Measurements from ENCODE around the gene GJC2. TPM values are rescaled to one million over a fixed set of nuclear protein-coding genes. Genes with fewer than 3 reads are reported as not detected.

Gene GJC2
- total RNA-seq, 1 experiment from 2014 or later = 1.2 TPM

GRCh38 chr1:228180271-228180958, 30.7 kb downstream of the GJC2 start:
- Mint-ChIP-seq H3K4me3 (ENCODE audit: low read depth, unreplicated experiment) (no peak overlapping the region), H3K27ac (ENCODE audit: unreplicated experiment) (no peak overlapping the region), H3K4me1 (ENCODE audit: low read depth, unreplicated experiment) (no peaks in the 10 kb centered on the region), H3K36me3 (ENCODE audit: insufficient read depth, unreplicated experiment) (no peaks in the 10 kb centered on the region), H3K9me3 (ENCODE audit: low read depth, unreplicated experiment) (no peaks in the 10 kb centered on the region), H3K27me3 (ENCODE audit: unreplicated experiment) (no peaks in the 10 kb centered on the region)
- CTCF ChIA-PET = interaction anchor here (0.7 kb wide), 5 partner anchors 9 to 1051 kb away, joined by 3 to 4 read pairs (median 3); no protein-coding TSS in a partner anchor
- intact Hi-C loops (cut with micrococcal nuclease; ENCODE audit: unreplicated experiment) = no loop called here
- no TSS peak for BruUV-seq (replicated peaks)
- TF ChIP-seq, protein P1, sequence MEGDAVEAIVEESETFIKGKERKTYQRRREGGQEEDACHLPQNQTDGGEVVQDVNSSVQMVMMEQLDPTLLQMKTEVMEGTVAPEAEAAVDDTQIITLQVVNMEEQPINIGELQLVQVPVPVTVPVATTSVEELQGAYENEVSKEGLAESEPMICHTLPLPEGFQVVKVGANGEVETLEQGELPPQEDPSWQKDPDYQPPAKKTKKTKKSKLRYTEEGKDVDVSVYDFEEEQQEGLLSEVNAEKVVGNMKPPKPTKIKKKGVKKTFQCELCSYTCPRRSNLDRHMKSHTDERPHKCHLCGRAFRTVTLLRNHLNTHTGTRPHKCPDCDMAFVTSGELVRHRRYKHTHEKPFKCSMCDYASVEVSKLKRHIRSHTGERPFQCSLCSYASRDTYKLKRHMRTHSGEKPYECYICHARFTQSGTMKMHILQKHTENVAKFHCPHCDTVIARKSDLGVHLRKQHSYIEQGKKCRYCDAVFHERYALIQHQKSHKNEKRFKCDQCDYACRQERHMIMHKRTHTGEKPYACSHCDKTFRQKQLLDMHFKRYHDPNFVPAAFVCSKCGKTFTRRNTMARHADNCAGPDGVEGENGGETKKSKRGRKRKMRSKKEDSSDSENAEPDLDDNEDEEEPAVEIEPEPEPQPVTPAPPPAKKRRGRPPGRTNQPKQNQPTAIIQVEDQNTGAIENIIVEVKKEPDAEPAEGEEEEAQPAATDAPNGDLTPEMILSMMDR (IDR thresholded peaks at IDR 0.05; ENCODE audit: unreplicated experiment) = no peak
- no peak for DNase-seq

- CTCF ChIA-PET = interaction anchor here (0.7 kb wide), 1 partner anchor 142 kb away, joined by 3 read pairs; no protein-coding TSS in a partner anchor
- no peak overlapping the region for H3K4me3 Mint-ChIP-seq (ENCODE audit: low read depth, unreplicated experiment)
- no peaks in the 10 kb centered on the region for H3K4me1 Mint-ChIP-seq (ENCODE audit: low read depth, unreplicated experiment)
- no peaks in the 10 kb centered on the region for H3K27me3 Mint-ChIP-seq (ENCODE audit: unreplicated experiment)
- no peaks in the 10 kb centered on the region for H3K9me3 Mint-ChIP-seq (ENCODE audit: low read depth, unreplicated experiment)
- H3K36me3 Mint-ChIP-seq (ENCODE audit: insufficient read depth, unreplicated experiment) = no peaks in the 10 kb centered on the region
- DNase-seq = no peak
- intact Hi-C loops (cut with micrococcal nuclease; ENCODE audit: unreplicated experiment) = no loop called here
- TF ChIP-seq, protein P1 (IDR thresholded peaks at IDR 0.05; ENCODE audit: unreplicated experiment) = no peak
- BruUV-seq (replicated peaks) = no TSS peak
- no peak overlapping the region for H3K27ac Mint-ChIP-seq (ENCODE audit: unreplicated experiment)
Observed at GRCh38 chr1:228180959-228181644, 31.4 kb downstream of the GJC2 start.

DNA sequence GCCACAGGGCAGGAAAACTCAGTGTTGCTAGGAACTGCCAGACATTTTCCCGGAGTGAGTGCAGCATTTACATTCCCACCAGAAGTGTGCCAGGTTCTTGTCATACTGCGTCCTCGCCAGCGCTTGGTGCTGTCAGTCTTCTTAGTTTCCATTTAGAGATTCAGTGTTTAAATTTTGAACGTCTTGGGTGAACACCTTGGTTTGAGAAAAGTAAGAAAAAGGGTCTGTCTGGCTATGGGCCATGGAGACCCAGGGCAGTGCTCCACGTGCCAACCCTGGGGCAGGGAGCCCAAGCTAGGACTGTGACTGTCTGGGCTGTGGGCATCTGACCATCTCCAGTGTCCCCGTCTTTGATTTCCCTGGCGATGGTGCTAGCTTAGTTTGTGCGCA, 31.9 kb downstream of the GJC2 start:
- no peak overlapping the region for H3K4me3 Mint-ChIP-seq (ENCODE audit: low read depth, unreplicated experiment)
- no peak for DNase-seq
- H3K36me3 Mint-ChIP-seq (ENCODE audit: insufficient read depth, unreplicated experiment) = no peaks in the 10 kb centered on the region
- no peaks in the 10 kb centered on the region for H3K27me3 Mint-ChIP-seq (ENCODE audit: unreplicated experiment)
- no peaks in the 10 kb centered on the region for H3K4me1 Mint-ChIP-seq (ENCODE audit: low read depth, unreplicated experiment)
- TF ChIP-seq, protein P1 (IDR thresholded peaks at IDR 0.05; ENCODE audit: unreplicated experiment) = no peak
- intact Hi-C loops (cut with micrococcal nuclease; ENCODE audit: unreplicated experiment) = no loop called here
- no peaks in the 10 kb centered on the region for H3K9me3 Mint-ChIP-seq (ENCODE audit: low read depth, unreplicated experiment)
- no TSS peak for BruUV-seq (replicated peaks)
- CTCF ChIA-PET = no interaction called here
- no peak overlapping the region for H3K27ac Mint-ChIP-seq (ENCODE audit: unreplicated experiment)

DNA sequence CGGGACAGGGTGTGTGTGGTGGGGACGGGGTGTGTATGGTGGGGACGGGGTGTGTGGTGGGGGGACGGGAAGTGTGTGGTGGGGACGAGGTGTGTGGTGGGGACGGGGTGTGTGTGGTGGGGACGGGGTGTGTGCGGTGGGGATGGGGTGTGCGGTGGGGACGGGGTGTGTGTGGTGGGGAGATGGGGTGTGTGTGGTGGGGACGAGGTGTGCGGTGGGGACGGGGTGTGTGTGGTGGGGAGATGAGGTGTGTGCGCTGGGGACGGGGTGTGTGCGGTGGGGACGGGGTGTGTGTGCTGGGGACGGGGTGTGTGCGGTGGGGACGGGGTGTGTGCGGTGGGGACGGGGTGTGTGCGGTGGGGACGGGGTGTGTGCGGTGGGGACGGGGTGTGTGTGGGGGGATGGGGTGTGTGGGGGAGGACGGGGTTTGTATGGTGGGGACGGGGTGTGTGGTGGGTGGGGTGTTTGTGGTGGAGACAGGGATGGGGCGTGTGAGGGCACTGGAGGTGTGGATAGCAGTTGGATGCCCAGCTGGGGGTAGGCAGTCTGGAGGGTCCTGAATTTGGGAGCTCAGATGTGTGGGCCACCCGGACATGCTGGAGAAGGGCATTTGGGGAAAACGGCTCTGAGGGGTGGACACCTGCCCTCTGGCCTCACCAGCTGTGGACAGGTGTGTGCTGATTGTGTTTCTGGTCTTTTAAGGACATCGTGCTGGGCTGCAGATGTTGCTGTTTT, 32.7 kb downstream of the GJC2 start:
- Mint-ChIP-seq H3K4me1 (ENCODE audit: low read depth, unreplicated experiment) (no peaks in the 10 kb centered on the region), H3K9me3 (ENCODE audit: low read depth, unreplicated experiment) (no peaks in the 10 kb centered on the region), H3K27ac (ENCODE audit: unreplicated experiment) (no peak overlapping the region), H3K4me3 (ENCODE audit: low read depth, unreplicated experiment) (no peak overlapping the region), H3K27me3 (ENCODE audit: unreplicated experiment) (no peaks in the 10 kb centered on the region), H3K36me3 (ENCODE audit: insufficient read depth, unreplicated experiment) (no peaks in the 10 kb centered on the region)
- no peak for DNase-seq
- intact Hi-C loops (cut with micrococcal nuclease; ENCODE audit: unreplicated experiment) = no loop called here
- no TSS peak for BruUV-seq (replicated peaks)
- CTCF ChIA-PET = no interaction called here
- TF ChIP-seq, protein P1 (IDR thresholded peaks at IDR 0.05; ENCODE audit: unreplicated experiment) = no peak
